Stimulated activated CD8-positive, alpha-beta memory T cell treated with anti-CD3 and anti-CD28 coated beads, Interleukin-12 subunit alpha, Interleukin-12 subunit beta, amount 100 ng/mL, for 1 hour (primary cell): ENCODE results near the gene GALR2.
A peak's percentile ranks its signal among the peaks of the same experiment; 100 is the strongest.
"Not testable (repeated sequence)": the region's sequence is repeated elsewhere in the genome, so short reads cannot be mapped to it uniquely, and the experiment has no call there.

ENCODE experiments used
- DNase-seq: peaks from one replicate; pipeline ENCODE4 v3.0.0-alpha.2; 2020; ENCODE audit warnings: low read depth

Gene GALR2

GRCh38 chr17:76050538-76051467 is 23.8 kb upstream of the GALR2 start:
- DNase-seq = no peak

- no peak for DNase-seq
Measured at GRCh38 chr17:76051561-76051960, 23.0 kb upstream of the GALR2 start.

- no peak for DNase-seq
Measured at GRCh38 chr17:76053246-76054111, 21.1 kb upstream of the GALR2 start.

- no peak for DNase-seq
Measured at GRCh38 chr17:76054112-76054476, 20.5 kb upstream of the GALR2 start.

- no peak for DNase-seq
Measured at GRCh38 chr17:76056882-76057281, 17.7 kb upstream of the GALR2 start.

- not testable (repeated sequence) for DNase-seq
Measured at GRCh38 chr17:76058264-76058663, 16.3 kb upstream of the GALR2 start.

- DNase-seq = no peak
Measured at GRCh38 chr17:76063875-76064546, 10.6 kb upstream of the GALR2 start.

- no peak for DNase-seq
Measured at GRCh38 chr17:76065775-76066174, 8.8 kb upstream of the GALR2 start.

- no peak for DNase-seq
Measured at GRCh38 chr17:76071531-76072147, 2.9 kb upstream of the GALR2 start.

- peak; percentile 74 for DNase-seq
Measured at GRCh38 chr17:76072148-76072858, 2.3 kb upstream of the GALR2 start, which contains the start of gene SRP68. SRP68 (minus strand) TSS chr17:76072517; CDS start chr17:76072491, 26 bp downstream.

GRCh38 chr17:76075364-76076145 is 974 bp downstream of the GALR2 start:
- no peak for DNase-seq

GRCh38 chr17:76076146-76076764 is 1.7 kb downstream of the GALR2 start:
- DNase-seq = no peak

GRCh38 chr17:76076765-76077583 is 2.4 kb downstream of the GALR2 start:
- DNase-seq = peak; percentile 13

- no peak for DNase-seq
Measured at GRCh38 chr17:76077584-76078110, 3.1 kb downstream of the GALR2 start.

GRCh38 chr17:76078370-76078769 is 3.8 kb downstream of the GALR2 start:
- DNase-seq = not testable (repeated sequence)

GRCh38 chr17:76078860-76079534 is 4.4 kb downstream of the GALR2 start, which contains the start of gene ZACN:
ZACN (plus strand) TSS chr17:76079182; CDS start chr17:76079265, 83 bp downstream.
- no peak for DNase-seq

- no peak for DNase-seq
Measured at GRCh38 chr17:76079535-76079955, 5.0 kb downstream of the GALR2 start.
